ENCODE data around the gene PRELP.
"Not testable (repeated sequence)": the region's sequence is repeated elsewhere in the genome, so short reads cannot be mapped to it uniquely, and the experiment has no call there.

Gene PRELP

GRCh38 chr1:203509135-203509534, 33.5 kb downstream of the PRELP start:
- no peak for DNase-seq

GRCh38 chr1:203511513-203511912, 35.9 kb downstream of the PRELP start:
- DNase-seq, result no peak

GRCh38 chr1:203511930-203512329, 36.3 kb downstream of the PRELP start:
- no peak for DNase-seq

GRCh38 chr1:203512517-203512847, 36.9 kb downstream of the PRELP start:
- DNase-seq, result no peak

GRCh38 chr1:203512848-203513584, 37.4 kb downstream of the PRELP start:
- DNase-seq, result peak; percentile 76

- DNase-seq, result no peak
Observed at GRCh38 chr1:203513585-203514031, 38.0 kb downstream of the PRELP start.

- no peak for DNase-seq
Observed at GRCh38 chr1:203516184-203516583, 40.6 kb downstream of the PRELP start.

- no peak for DNase-seq
Observed at GRCh38 chr1:203516906-203517305, 41.3 kb downstream of the PRELP start.

- DNase-seq, result no peak
Observed at GRCh38 chr1:203517426-203518110, 42.0 kb downstream of the PRELP start.

GRCh38 chr1:203518139-203518538, 42.5 kb downstream of the PRELP start:
- DNase-seq, result not testable (repeated sequence)

- no peak for DNase-seq
Observed at GRCh38 chr1:203518541-203518940, 42.9 kb downstream of the PRELP start.

- no peak for DNase-seq
Observed at GRCh38 chr1:203519053-203519840, 43.6 kb downstream of the PRELP start.

GRCh38 chr1:203519896-203520295, 44.3 kb downstream of the PRELP start:
- no peak for DNase-seq

- DNase-seq, result no peak
Observed at GRCh38 chr1:203520315-203520714, 44.7 kb downstream of the PRELP start.

- DNase-seq, result no peak
Observed at GRCh38 chr1:203521074-203521794, 45.6 kb downstream of the PRELP start.

- no peak for DNase-seq
Observed at GRCh38 chr1:203521812-203522211, 46.2 kb downstream of the PRELP start.

GRCh38 chr1:203522237-203522636, 46.6 kb downstream of the PRELP start:
- DNase-seq, result no peak

GRCh38 chr1:203523667-203524066, 48.1 kb downstream of the PRELP start:
- DNase-seq, result no peak

- DNase-seq, result no peak
Observed at GRCh38 chr1:203524152-203524551, 48.5 kb downstream of the PRELP start.

- no peak for DNase-seq
Observed at GRCh38 chr1:203524824-203525223, 49.2 kb downstream of the PRELP start.

- DNase-seq, result no peak
Observed at GRCh38 chr1:203525685-203526084, 50.1 kb downstream of the PRELP start.

- DNase-seq, result no peak
Observed at GRCh38 chr1:203526130-203526529, 50.5 kb downstream of the PRELP start.

GRCh38 chr1:203526572-203526971, 51.0 kb downstream of the PRELP start:
- no peak for DNase-seq

All from stimulated activated CD4-positive, alpha-beta T cell treated with anti-CD3 and anti-CD28 coated beads, Interleukin-1b, Interleukin-23, amount 100 ng/mL, for 48 hours (primary cell).